ENCODE data around the gene MEF2B.
"Not testable (repeated sequence)": the region's sequence is repeated elsewhere in the genome, so short reads cannot be mapped to it uniquely, and the experiment has no call there.

Gene MEF2B

GRCh38 chr19:19181488-19181998 is 11.5 kb upstream of the MEF2B start:
- no peak for TF ChIP-seq ZNF274 (IDR thresholded peaks at IDR 0.05; ENCODE audit: low read depth, low read length)
- no peak overlapping the region for H3K4me3 ChIP-seq (ENCODE audit: low read length)

GRCh38 chr19:19179548-19180441 is 9.7 kb upstream of the MEF2B start:
- TF ChIP-seq ZNF274 (IDR thresholded peaks at IDR 0.05; ENCODE audit: low read depth, low read length) = no peak
- H3K4me3 ChIP-seq (ENCODE audit: low read length) = no peak overlapping the region

- no peak for TF ChIP-seq ZNF274 (IDR thresholded peaks at IDR 0.05; ENCODE audit: low read depth, low read length)
- H3K4me3 ChIP-seq (ENCODE audit: low read length) = no peak overlapping the region
Observed at GRCh38 chr19:19176950-19177349, 6.9 kb upstream of the MEF2B start.

- H3K4me3 ChIP-seq (ENCODE audit: low read length) = not testable (repeated sequence)
Observed at GRCh38 chr19:19173243-19173642, 3.2 kb upstream of the MEF2B start.

- no peak for TF ChIP-seq ZNF274 (IDR thresholded peaks at IDR 0.05; ENCODE audit: low read depth, low read length)
- H3K4me3 ChIP-seq (ENCODE audit: low read length) = no peak overlapping the region
Observed at GRCh38 chr19:19171821-19172532, 1.9 kb upstream of the MEF2B start.

GRCh38 chr19:19170873-19171672 is 1.0 kb upstream of the MEF2B start:
- H3K4me3 ChIP-seq (ENCODE audit: low read length) = no peak overlapping the region
- no peak for TF ChIP-seq ZNF274 (IDR thresholded peaks at IDR 0.05; ENCODE audit: low read depth, low read length)

- no peak for TF ChIP-seq ZNF274 (IDR thresholded peaks at IDR 0.05; ENCODE audit: low read depth, low read length)
- H3K4me3 ChIP-seq (ENCODE audit: low read length) = peak overlapping the region; percentile 68; the same call in 1 of the 2 replicates
Observed at GRCh38 chr19:19169236-19170052, 619 bp downstream of the MEF2B start.

- no peak overlapping the region; the same call in 1 of the 2 replicates for H3K4me3 ChIP-seq (ENCODE audit: low read length)
- no peak for TF ChIP-seq ZNF274 (IDR thresholded peaks at IDR 0.05; ENCODE audit: low read depth, low read length)
Observed at GRCh38 chr19:19167612-19168011, 2.5 kb downstream of the MEF2B start.

- H3K4me3 ChIP-seq (ENCODE audit: low read length) = no peak overlapping the region
- no peak for TF ChIP-seq ZNF274 (IDR thresholded peaks at IDR 0.05; ENCODE audit: low read depth, low read length)
Observed at GRCh38 chr19:19165396-19165795, 4.7 kb downstream of the MEF2B start.

GRCh38 chr19:19162495-19162894 is 7.6 kb downstream of the MEF2B start:
- no peak for TF ChIP-seq ZNF274 (IDR thresholded peaks at IDR 0.05; ENCODE audit: low read depth, low read length)

GRCh38 chr19:19160461-19161035 is 9.5 kb downstream of the MEF2B start:
- TF ChIP-seq ZNF274 (IDR thresholded peaks at IDR 0.05; ENCODE audit: low read depth, low read length) = no peak
- H3K4me3 ChIP-seq (ENCODE audit: low read length) = no peak overlapping the region; the same call in 1 of the 2 replicates

More at GRCh38 chr19:19162495-19162894, 7.6 kb downstream of the MEF2B start:
- H3K4me3 ChIP-seq (ENCODE audit: low read length) = no peak overlapping the region

- no peak overlapping the region for H3K4me3 ChIP-seq (ENCODE audit: low read length)
Observed at GRCh38 chr19:19159534-19159933, 10.5 kb downstream of the MEF2B start.

GRCh38 chr19:19157808-19158207 is 12.3 kb downstream of the MEF2B start:
- H3K4me3 ChIP-seq (ENCODE audit: low read length) = no peak overlapping the region
- TF ChIP-seq ZNF274 (IDR thresholded peaks at IDR 0.05; ENCODE audit: low read depth, low read length) = no peak

More at GRCh38 chr19:19159534-19159933, 10.5 kb downstream of the MEF2B start:
- TF ChIP-seq ZNF274 (IDR thresholded peaks at IDR 0.05; ENCODE audit: low read depth, low read length) = no peak
